ENCODE data around the gene MYD88. TPM values are rescaled to one million over a fixed set of nuclear protein-coding genes. Genes with fewer than 3 reads are reported as not detected.

The MYD88 gene
- total RNA-seq, 1 experiment from 2014 or later, result 5.2 TPM

Other genes starting within 250 kb of the MYD88 start
- gene VILL, start 147.9 kb upstream of the MYD88 start, total RNA-seq (2014; rRNA removed; shearing (Covaris generic)), result 0.13 and 0.16 TPM in 2 replicates
- gene PLCD1, start 109.0 kb upstream of the MYD88 start, total RNA-seq (2014; rRNA removed; shearing (Covaris generic)), result 2.9 and 4.8 TPM in 2 replicates
- gene DLEC1, start 99.5 kb upstream of the MYD88 start, total RNA-seq (2014; rRNA removed; shearing (Covaris generic)), result not detected in 2 replicates
- gene ACAA1, start 1.5 kb upstream of the MYD88 start, total RNA-seq (2014; rRNA removed; shearing (Covaris generic)), result 10.0 and 16.3 TPM in 2 replicates
- gene OXSR1, start 26.9 kb downstream of the MYD88 start, total RNA-seq (2014; rRNA removed; shearing (Covaris generic)), result 30.1 and 37.3 TPM in 2 replicates
- not detected in 2 replicates for gene SLC22A13, start 127.2 kb downstream of the MYD88 start, total RNA-seq (2014; rRNA removed; shearing (Covaris generic))
- not detected in 2 replicates for gene SLC22A14, start 143.6 kb downstream of the MYD88 start, total RNA-seq (2014; rRNA removed; shearing (Covaris generic))
- 0.66 and 3.0 TPM in 2 replicates for gene XYLB, start 208.1 kb downstream of the MYD88 start, total RNA-seq (2014; rRNA removed; shearing (Covaris generic))

Data from SJSA1 (cell line).